Motor neuron (in vitro differentiated cells): ENCODE measurements around the gene WHRN. TPM values are rescaled to one million over a fixed set of nuclear protein-coding genes. Genes with fewer than 3 reads are reported as not detected.
A peak's percentile ranks its signal among the peaks of the same experiment; 100 is the strongest.

ENCODE experiments used
- ATAC-seq, 8 experiments: fragments of 200-7000 bp; cut with Tn5 transposase; replicated peaks in 6 of 8; 2 replicates each; pipeline ENCODE4 v1.8.0; 2021; ENCODE audit warnings: mild to moderate bottlenecking in 8 of 8, moderate library complexity in 8 of 8
- H3K27ac ChIP-seq, 2 donors: fragments of 250-450 bp; sonication (Bioruptor Pico); 2 replicates each; pipeline ENCODE4 v1.9.0; 2021; ENCODE audit warnings: antibody characterized with exemption in 2 of 2, mild to moderate bottlenecking in 2 of 2, moderate library complexity in 1 of 2
- H3K4me1 ChIP-seq, 2 donors: fragments of 250-450 bp; sonication (Bioruptor Pico); replicated peaks in 1 of 2; 2 replicates each; pipeline ENCODE4 v1.6.1; 2021; ENCODE audit warnings: antibody characterized with exemption in 2 of 2, mild to moderate bottlenecking in 2 of 2, moderate library complexity in 1 of 2
- H3K4me3 ChIP-seq, 5 donors: fragments of 250-450 bp; sonication (Bioruptor Pico); 2 replicates each; pipeline ENCODE4 v1.9.0; 2021; ENCODE audit warnings: antibody characterized with exemption in 5 of 5, mild to moderate bottlenecking in 5 of 5, moderate library complexity in 4 of 5
- WGBS, 10 experiments: fragments of 450-650 bp; shearing (Covaris generic); methylation state at CpG; one replicate each; pipeline ENCODE4 v1.0.0; 2022; 5-methylcytosine and 5-hydroxymethylcytosine counted together
- in situ Hi-C, 9 experiments: fragments of 400-800 bp; cut with MboI; loops; one replicate each; pipeline ENCODE4 v1.15.0; 2021; ENCODE audit warnings: low sequenced_read_pairs in 9 of 9, low pct_unique_long_range_greater_than_20kb in 2 of 9; ENCODE audit not compliant: unreplicated experiment in 9 of 9
- total RNA-seq, 8 experiments: library from RNA; unstranded; fragments of 300-600 nt; gene quantifications; 2 replicates each; pipeline versions ENCODE4 v1.2.3 to v1.2.4, GENCODE V29; 2022

The WHRN gene
- total RNA-seq, 8 experiments from 2014 or later: 4.2 to 13.5 (median 6.9) TPM

DNA sequence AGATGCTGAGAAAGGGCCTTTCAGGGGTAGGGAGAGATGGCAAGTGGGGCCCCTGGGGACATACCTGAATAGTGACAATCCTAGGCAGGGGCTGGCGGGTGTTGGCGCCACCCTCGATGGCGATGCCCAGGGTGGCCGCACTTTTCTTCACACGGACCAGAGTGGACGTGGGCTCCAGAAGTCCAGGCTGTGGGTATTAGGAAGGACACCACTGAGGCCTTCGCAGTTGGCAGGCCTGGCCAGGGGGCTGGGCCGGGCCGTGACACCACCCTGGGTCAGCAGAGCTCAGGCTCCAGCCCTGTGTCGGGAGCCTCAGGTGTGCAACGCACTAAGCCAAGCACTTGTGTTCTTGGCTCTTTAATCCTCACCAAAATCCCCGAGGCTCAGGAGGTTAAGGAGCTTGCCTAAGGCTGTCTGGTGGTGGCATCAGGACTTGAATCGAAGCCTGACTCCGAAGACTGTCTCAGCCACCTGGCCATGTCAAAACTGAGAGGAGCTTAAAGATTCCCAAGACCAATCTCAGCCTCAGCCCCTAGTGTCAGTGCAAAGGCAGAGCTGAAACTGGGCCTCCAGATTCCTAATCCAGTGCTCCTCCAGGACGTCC is 102.0 kb downstream of the WHRN start:
- in situ Hi-C loops: loop anchor here in 2 of 9 experiments (10.0 to 25.0 kb wide), 5 partner anchors 234 to 1109 kb away; no protein-coding TSS in a partner anchor
- ATAC-seq: no peak
- 60 to 92% (median 86%) methylated on average over 1 to 4 of the region's 16 CpGs; no CpG with 5 or more reads in 5 of the 10 experiments for WGBS, 10 experiments
- no peaks in the 10 kb centered on the region for H3K4me1 ChIP-seq
- H3K4me3 ChIP-seq: no peak overlapping the region
- no peak overlapping the region for H3K27ac ChIP-seq

GRCh38 chr9:114401344-114401743 is 103.9 kb downstream of the WHRN start:
- H3K4me1 ChIP-seq: peaks cover 5 to 7% of the 10 kb centered on the region in 2 donors
- no peak overlapping the region for H3K27ac ChIP-seq
- ATAC-seq: no peak
- H3K4me3 ChIP-seq: no peak overlapping the region
- 67 to 100% (median 92%) methylated on average over 1 to 4 of the region's 7 CpGs; no CpG with 5 or more reads in 5 of the 10 experiments for WGBS, 10 experiments
- in situ Hi-C loops: loop anchor here in 2 of 9 experiments (10.0 to 25.0 kb wide), 5 partner anchors 236 to 1111 kb away; no protein-coding TSS in a partner anchor

DNA sequence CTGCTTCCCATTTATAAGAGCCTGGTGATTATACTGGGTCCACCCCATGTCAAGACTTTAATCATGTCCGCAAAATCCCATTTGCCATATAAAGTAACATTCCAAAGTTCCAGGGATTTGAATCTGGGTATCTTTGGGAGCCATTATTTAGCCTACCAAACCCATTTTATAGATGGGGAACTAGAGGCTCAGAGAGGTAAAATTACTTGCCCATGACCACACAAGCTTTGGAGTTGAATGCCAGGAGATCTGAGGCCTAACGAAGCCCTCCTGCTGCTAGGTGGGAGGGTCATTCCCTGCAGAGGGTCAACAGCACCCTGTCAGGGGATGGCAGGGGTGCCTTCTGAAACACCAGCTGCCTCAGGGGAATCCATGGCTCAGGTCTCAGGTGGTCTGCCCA is 104.5 kb downstream of the WHRN start:
- no peak overlapping the region for H3K4me3 ChIP-seq
- H3K27ac ChIP-seq: no peak overlapping the region
- WGBS, 10 experiments: 83 to 100% (median 100%) methylated on average over 1 to 2 of the region's 2 CpGs; no CpG with 5 or more reads in 4 of the 10 experiments
- in situ Hi-C loops: loop anchor here in 2 of 9 experiments (10.0 to 25.0 kb wide), 5 partner anchors 237 to 1112 kb away; no protein-coding TSS in a partner anchor
- ATAC-seq: no peak
- peaks cover 10 to 13% of the 10 kb centered on the region in 2 donors for H3K4me1 ChIP-seq

GRCh38 chr9:114400219-114400618 is 105.1 kb downstream of the WHRN start:
- H3K4me3 ChIP-seq: no peak overlapping the region
- H3K27ac ChIP-seq: no peak overlapping the region
- peaks cover 16 to 19% of the 10 kb centered on the region in 2 donors for H3K4me1 ChIP-seq
- WGBS, 10 experiments: 40 to 80% (median 50%) methylated on average over 1 of the region's 1 CpG; no CpG with 5 or more reads in 7 of the 10 experiments
- ATAC-seq: no peak
- in situ Hi-C loops: loop anchor here in 2 of 9 experiments (10.0 to 25.0 kb wide), 5 partner anchors 237 to 1112 kb away; no protein-coding TSS in a partner anchor

- no peak for ATAC-seq
- no peak overlapping the region for H3K4me3 ChIP-seq
- H3K4me1 ChIP-seq: peaks cover 20 to 27% of the 10 kb centered on the region in 2 donors
- 61 to 100% (median 96%) methylated on average over 1 to 3 of the region's 4 CpGs; no CpG with 5 or more reads in 4 of the 10 experiments for WGBS, 10 experiments
- H3K27ac ChIP-seq: no peak overlapping the region
- in situ Hi-C loops: no loop called here
Observed at GRCh38 chr9:114399381-114399780, 105.9 kb downstream of the WHRN start.

- 0% methylated on average over 1 to 7 of the region's 66 CpGs; no CpG with 5 or more reads in 7 of the 10 experiments for WGBS, 10 experiments
- Histone ChIP-seq H3K4me1 (peaks cover 20 to 28% of the 10 kb centered on the region in 2 donors), H3K4me3 (peak overlapping the region; percentile 47 to 59 (median 53)), H3K27ac (peak overlapping the region; percentile 91 to 98)
- in situ Hi-C loops: no loop called here
- ATAC-seq: peak; percentile 76 to 90 (median 82)
Observed at GRCh38 chr9:114397848-114398605, 107.2 kb downstream of the WHRN start.

GRCh38 chr9:114397219-114397847 is 107.9 kb downstream of the WHRN start:
- ATAC-seq: peak; percentile 3 to 17 (median 10)
- in situ Hi-C loops: no loop called here
- WGBS, 10 experiments: 0 to 67% (median 13%) methylated on average over 1 to 8 of the region's 14 CpGs; no CpG with 5 or more reads in 1 of the 10 experiments
- H3K4me3 ChIP-seq: peak overlapping the region; percentile 47 to 59 (median 53)
- peaks cover 20 to 28% of the 10 kb centered on the region in 2 donors for H3K4me1 ChIP-seq
- peak overlapping the region; percentile 91 to 98 for H3K27ac ChIP-seq

DNA sequence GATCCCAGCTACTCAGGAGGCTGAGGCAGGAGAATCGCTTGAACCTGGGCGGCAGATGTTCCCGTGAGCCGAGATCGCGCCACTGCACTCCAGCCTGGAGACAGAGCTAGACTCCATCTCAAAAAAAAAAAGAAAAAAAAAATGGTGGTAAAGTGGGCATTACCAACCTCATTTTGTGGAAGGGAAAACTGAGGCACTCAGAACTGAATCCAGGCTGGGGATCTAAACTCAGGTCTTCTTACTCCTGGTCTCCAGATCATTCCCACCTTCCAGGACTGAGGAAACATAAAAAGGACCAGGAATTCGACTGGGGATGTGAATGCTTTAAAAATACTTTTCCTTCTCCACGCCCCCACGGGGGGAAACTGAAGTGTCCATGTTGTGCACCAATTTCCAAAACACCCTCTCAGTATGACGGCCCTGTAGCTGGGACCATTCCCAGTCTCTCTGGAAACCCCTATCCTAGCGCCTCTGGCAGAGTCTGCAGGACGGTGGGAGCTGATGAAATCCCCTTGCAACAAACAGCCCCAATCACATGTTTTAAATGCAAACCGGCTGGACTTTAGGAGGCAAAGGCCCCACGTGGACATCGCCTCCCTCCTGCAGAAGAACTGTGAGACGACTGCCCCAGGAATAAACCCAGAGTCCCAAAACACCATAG is 108.6 kb downstream of the WHRN start:
- Histone ChIP-seq H3K4me1 (peaks cover 20 to 28% of the 10 kb centered on the region in 2 donors), H3K27ac (peak overlapping the region; percentile 91 to 98), H3K4me3 (peak overlapping the region; percentile 47 to 59 (median 53))
- WGBS, 10 experiments: 9 to 70% (median 55%) methylated on average over 1 to 7 of the region's 16 CpGs; no CpG with 5 or more reads in 4 of the 10 experiments
- peak in 5 of 8 experiments; percentile 45 to 78 (median 61) for ATAC-seq
- in situ Hi-C loops: no loop called here

GRCh38 chr9:114395768-114396167 is 109.5 kb downstream of the WHRN start:
- in situ Hi-C loops: no loop called here
- H3K4me1 ChIP-seq: peaks cover 20 to 31% of the 10 kb centered on the region in 2 donors

GRCh38 chr9:114395334-114395617 is 110.0 kb downstream of the WHRN start:
- no peak for ATAC-seq
- in situ Hi-C loops: no loop called here
- no peak overlapping the region for H3K4me3 ChIP-seq
- H3K27ac ChIP-seq: peak overlapping the region; percentile 60 to 98
- peaks cover 23 to 36% of the 10 kb centered on the region in 2 donors for H3K4me1 ChIP-seq
- 20 to 100% (median 52%) methylated on average over 1 to 4 of the region's 5 CpGs; no CpG with 5 or more reads in 4 of the 10 experiments for WGBS, 10 experiments

More at GRCh38 chr9:114395768-114396167, 109.5 kb downstream of the WHRN start:
- WGBS, 10 experiments: 80 to 100% (median 94%) methylated on average over 1 to 5 of the region's 5 CpGs; no CpG with 5 or more reads in 3 of the 10 experiments
- ATAC-seq: no peak
- Histone ChIP-seq H3K27ac (peak overlapping the region; percentile 91 to 98), H3K4me3 (peak overlapping the region in 1 of 5 donors; percentile 54)

- Histone ChIP-seq H3K4me1 (peaks cover 29 to 42% of the 10 kb centered on the region in 2 donors), H3K4me3 (no peak overlapping the region), H3K27ac (peak overlapping the region; percentile 60 to 98)
- in situ Hi-C loops: no loop called here
- no peak for ATAC-seq
- WGBS, 10 experiments: 33 to 100% (median 77%) methylated on average over 1 to 6 of the region's 7 CpGs; no CpG with 5 or more reads in 2 of the 10 experiments
Observed at GRCh38 chr9:114394523-114395333, 110.5 kb downstream of the WHRN start.
